Measurements from ENCODE around the gene SORL1.

DNA sequence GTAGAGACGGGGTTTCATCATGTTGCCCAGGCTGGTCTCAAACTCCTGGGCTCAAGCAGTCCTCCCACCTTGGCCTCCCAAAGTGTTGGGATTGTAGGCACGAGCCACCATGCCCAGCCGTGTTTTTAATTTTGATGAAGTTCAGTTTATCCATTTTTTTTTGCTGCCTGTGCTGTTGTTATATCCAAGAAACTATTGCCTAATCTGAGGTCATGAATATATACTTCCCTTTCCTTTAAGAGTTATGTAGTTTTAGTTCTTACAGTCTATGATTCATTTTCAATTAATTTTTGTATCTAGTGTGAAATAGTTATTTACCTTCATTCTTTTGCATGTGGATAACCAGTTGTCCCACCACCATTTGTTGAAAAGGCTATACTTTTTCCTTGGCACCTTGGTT lies 50.9 kb downstream of the SORL1 start:
- TF ChIP-seq, protein P1, sequence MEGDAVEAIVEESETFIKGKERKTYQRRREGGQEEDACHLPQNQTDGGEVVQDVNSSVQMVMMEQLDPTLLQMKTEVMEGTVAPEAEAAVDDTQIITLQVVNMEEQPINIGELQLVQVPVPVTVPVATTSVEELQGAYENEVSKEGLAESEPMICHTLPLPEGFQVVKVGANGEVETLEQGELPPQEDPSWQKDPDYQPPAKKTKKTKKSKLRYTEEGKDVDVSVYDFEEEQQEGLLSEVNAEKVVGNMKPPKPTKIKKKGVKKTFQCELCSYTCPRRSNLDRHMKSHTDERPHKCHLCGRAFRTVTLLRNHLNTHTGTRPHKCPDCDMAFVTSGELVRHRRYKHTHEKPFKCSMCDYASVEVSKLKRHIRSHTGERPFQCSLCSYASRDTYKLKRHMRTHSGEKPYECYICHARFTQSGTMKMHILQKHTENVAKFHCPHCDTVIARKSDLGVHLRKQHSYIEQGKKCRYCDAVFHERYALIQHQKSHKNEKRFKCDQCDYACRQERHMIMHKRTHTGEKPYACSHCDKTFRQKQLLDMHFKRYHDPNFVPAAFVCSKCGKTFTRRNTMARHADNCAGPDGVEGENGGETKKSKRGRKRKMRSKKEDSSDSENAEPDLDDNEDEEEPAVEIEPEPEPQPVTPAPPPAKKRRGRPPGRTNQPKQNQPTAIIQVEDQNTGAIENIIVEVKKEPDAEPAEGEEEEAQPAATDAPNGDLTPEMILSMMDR (IDR thresholded peaks at IDR 0.05; ENCODE audit: poor library complexity, severe bottlenecking), result no peak
- TF ChIP-seq EP300 (conservative IDR thresholded peaks at IDR 0.05; ENCODE audit: poor library complexity, severe bottlenecking) (no peak), MXI1 (conservative IDR thresholded peaks at IDR 0.05; ENCODE audit: poor library complexity, severe bottlenecking) (no peak), POLR2AphosphoS5 (IDR thresholded peaks at IDR 0.05) (no peak), EZH2 (IDR thresholded peaks at IDR 0.05; ENCODE audit: borderline replicate concordance, insufficient read depth, low read length, poor library complexity, severe bottlenecking) (no peak), RAD21 (conservative IDR thresholded peaks at IDR 0.05) (no peak), SMC3 (conservative IDR thresholded peaks at IDR 0.05; ENCODE audit: poor library complexity) (no peak)

Measured in neural cell (in vitro differentiated cells).